PC-9 (cell line): ENCODE measurements around the gene SYNDIG1.

Source experiments
- CTCF ChIP-seq: fragments of 200-600 bp; sonication (generic); conservative IDR thresholded peaks from 2 replicates; pipeline ENCODE4 v1.6.1; 2017; ENCODE audit warnings: mixed run types, antibody characterized with exemption, mild to moderate bottlenecking, moderate library complexity
- EZH2 ChIP-seq: fragments of 200-600 bp; sonication (generic); IDR thresholded peaks from 2 replicates; pipeline ENCODE4 v1.8.0; 2017; ENCODE audit warnings: antibody characterized with exemption, low read depth

- no peak for TF ChIP-seq CTCF
- no peak for TF ChIP-seq EZH2
These were observed 67.8 kb downstream of the SYNDIG1 start for GRCh38 chr20:24537210-24537609.
